ENCODE data around the gene DPH6.
"Not testable (repeated sequence)": the region's sequence is repeated elsewhere in the genome, so short reads cannot be mapped to it uniquely, and the experiment has no call there.

The DPH6 gene

GRCh38 chr15:35485411-35485810 lies 60.6 kb downstream of the DPH6 start:
- no peak for DNase-seq (ENCODE audit: low spot score)

GRCh38 chr15:35484231-35484945 lies 61.6 kb downstream of the DPH6 start:
- DNase-seq (ENCODE audit: low spot score), result no peak

- peak; percentile 7 for DNase-seq (ENCODE audit: low spot score)
These were observed 64.0 kb downstream of the DPH6 start for GRCh38 chr15:35481992-35482391.

GRCh38 chr15:35481064-35481463 lies 64.9 kb downstream of the DPH6 start:
- DNase-seq (ENCODE audit: low spot score), result no peak

GRCh38 chr15:35479423-35479822 lies 66.5 kb downstream of the DPH6 start:
- no peak for DNase-seq (ENCODE audit: low spot score)

GRCh38 chr15:35477312-35478262 lies 68.4 kb downstream of the DPH6 start:
- DNase-seq (ENCODE audit: low spot score), result no peak

- no peak for DNase-seq (ENCODE audit: low spot score)
These were observed 74.9 kb downstream of the DPH6 start for GRCh38 chr15:35471024-35471423.

- DNase-seq (ENCODE audit: low spot score), result no peak
These were observed 75.5 kb downstream of the DPH6 start for GRCh38 chr15:35470441-35470840.

GRCh38 chr15:35466476-35466875 lies 79.5 kb downstream of the DPH6 start:
- DNase-seq (ENCODE audit: low spot score), result no peak

- no peak for DNase-seq (ENCODE audit: low spot score)
These were observed 80.2 kb downstream of the DPH6 start for GRCh38 chr15:35465783-35466182.

GRCh38 chr15:35460616-35461015 lies 85.3 kb downstream of the DPH6 start:
- no peak for DNase-seq (ENCODE audit: low spot score)

GRCh38 chr15:35458176-35458856 lies 87.6 kb downstream of the DPH6 start:
- no peak for DNase-seq (ENCODE audit: low spot score)

GRCh38 chr15:35455201-35455600 lies 90.8 kb downstream of the DPH6 start:
- DNase-seq (ENCODE audit: low spot score), result no peak

- no peak for DNase-seq (ENCODE audit: low spot score)
These were observed 95.5 kb downstream of the DPH6 start for GRCh38 chr15:35450492-35450891.

- DNase-seq (ENCODE audit: low spot score), result no peak
These were observed 97.7 kb downstream of the DPH6 start for GRCh38 chr15:35448294-35448693.

GRCh38 chr15:35445891-35446290 lies 100.1 kb downstream of the DPH6 start:
- DNase-seq (ENCODE audit: low spot score), result no peak

- peak; percentile 29 for DNase-seq (ENCODE audit: low spot score)
These were observed 101.3 kb downstream of the DPH6 start for GRCh38 chr15:35444557-35445204.

GRCh38 chr15:35443376-35443775 lies 102.6 kb downstream of the DPH6 start:
- no peak for DNase-seq (ENCODE audit: low spot score)

GRCh38 chr15:35442742-35443141 lies 103.2 kb downstream of the DPH6 start:
- DNase-seq (ENCODE audit: low spot score), result no peak

- DNase-seq (ENCODE audit: low spot score), result not testable (repeated sequence)
These were observed 104.7 kb downstream of the DPH6 start for GRCh38 chr15:35441279-35441678.

GRCh38 chr15:35440265-35440664 lies 105.7 kb downstream of the DPH6 start:
- no peak for DNase-seq (ENCODE audit: low spot score)

- DNase-seq (ENCODE audit: low spot score), result no peak
These were observed 106.7 kb downstream of the DPH6 start for GRCh38 chr15:35439291-35439690.
